ENCODE measurements around the gene MYMX. TPM values are rescaled to one million over a fixed set of nuclear protein-coding genes. Genes with fewer than 3 reads are reported as not detected.

MYMX gene
- total RNA-seq, 1 experiment from 2014 or later = 1.8 TPM

DNA sequence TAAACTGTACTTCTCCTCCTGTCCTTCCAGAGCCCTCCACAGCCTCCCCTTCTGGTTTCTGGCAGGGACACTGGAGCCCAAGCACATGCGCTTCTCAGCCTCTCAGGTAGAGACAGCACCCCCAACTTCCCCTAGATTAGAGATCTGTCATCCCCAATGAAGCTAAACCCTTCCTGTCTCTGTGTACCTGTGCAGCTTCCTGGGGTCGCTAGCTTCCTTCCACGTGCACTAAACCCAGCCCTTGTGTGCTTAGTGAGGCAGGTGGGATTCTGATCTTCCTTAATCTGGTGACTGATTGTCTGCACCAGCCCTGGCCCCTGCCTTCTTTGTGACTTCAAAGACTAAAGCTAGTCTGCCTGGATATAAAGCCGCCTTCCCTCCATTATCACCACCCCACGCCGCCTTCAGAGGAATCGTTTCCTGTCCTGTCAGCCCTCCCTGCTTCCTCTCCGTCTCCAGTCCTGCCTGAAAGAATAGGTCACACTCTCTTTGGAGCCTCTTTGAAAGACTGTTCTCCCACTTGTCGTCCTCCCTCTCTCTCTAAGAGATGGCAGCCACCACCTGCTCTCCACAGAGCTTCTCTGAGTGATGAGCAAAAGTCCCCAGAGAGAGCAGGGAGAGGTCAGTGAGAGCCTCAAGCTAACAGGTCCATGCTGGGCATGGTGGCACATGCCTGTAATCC lies 30.6 kb upstream of the MYMX start:
- ATAC-seq (no peak), DNase-seq (ENCODE audit: low read depth, low spot score) (no peak)
- in situ Hi-C loops (cut with HindIII; ENCODE audit: low pct_unique_long_range_greater_than_20kb, low sequenced_read_pairs) (no loop called here), intact Hi-C loops (cut with micrococcal nuclease; ENCODE audit: unreplicated experiment) (no loop called here)
- no TSS peak for BruUV-seq (replicated peaks)
- Histone ChIP-seq H3K9me3 (ENCODE audit: control insufficient read depth, insufficient read depth, low read depth, low read length) (no peaks in the 10 kb centered on the region), H3K4me1 (ENCODE audit: control insufficient read depth, insufficient read depth, low read length) (no peaks in the 10 kb centered on the region; the same call in 1 of the 2 replicates), H3K27ac (ENCODE audit: low read length) (0 out of 2 replicates have a peak overlapping the region, but pooled peaks have one; percentile 19), H3K27me3 (ENCODE audit: control insufficient read depth, insufficient read depth, low read length) (no peaks in the 10 kb centered on the region), H3K4me3 (ENCODE audit: low read depth in 2 of 2, low read length in 2 of 2) (no peak overlapping the region), H3K36me3 (ENCODE audit: control insufficient read depth, insufficient read depth, low read length) (no peaks in the 10 kb centered on the region)
- CTCF ChIA-PET = no interaction called here
- POLR2A ChIA-PET = interaction anchor here (0.6 kb wide), 1 partner anchor 35 kb away, joined by 5 read pairs; no protein-coding TSS in a partner anchor
- TF ChIP-seq POLR2AphosphoS5 (IDR thresholded peaks at IDR 0.05; ENCODE audit: low read depth, low read length) (no peak), TCF7L2 (IDR thresholded peaks at IDR 0.05; ENCODE audit: low read depth, low read length) (no peak), CTCF (IDR thresholded peaks at IDR 0.05) (no peak), SIN3A (IDR thresholded peaks at IDR 0.05; ENCODE audit: borderline replicate concordance, insufficient read depth, low read depth, low read length) (no peak), REST (IDR thresholded peaks at IDR 0.05; ENCODE audit: insufficient read depth in 1 of 2, low read depth in 2 of 2, low read length in 1 of 2) (no peak)

DNA sequence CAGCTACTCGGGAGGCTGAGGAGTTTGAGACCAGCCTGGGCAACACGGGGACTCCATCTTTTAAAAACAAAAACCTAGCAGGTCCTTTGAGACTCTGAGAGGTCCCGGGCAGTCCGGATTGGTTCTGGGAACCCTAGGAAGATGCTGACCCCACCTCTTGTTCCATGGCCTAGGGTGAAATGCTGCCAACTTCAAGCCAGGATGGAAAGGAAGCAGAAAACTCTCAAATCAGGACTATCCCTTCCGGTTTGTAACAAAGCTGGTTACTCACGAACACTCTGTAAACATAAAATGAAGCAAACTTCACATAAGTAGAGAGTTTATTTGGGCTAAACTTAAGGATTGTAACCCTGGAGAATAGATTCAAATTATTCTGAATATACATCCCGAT lies 30.1 kb upstream of the MYMX start:
- BruUV-seq (replicated peaks) = no TSS peak
- POLR2A ChIA-PET = no interaction called here
- in situ Hi-C loops (cut with HindIII; ENCODE audit: low pct_unique_long_range_greater_than_20kb, low sequenced_read_pairs) (no loop called here), intact Hi-C loops (cut with micrococcal nuclease; ENCODE audit: unreplicated experiment) (no loop called here)
- no peaks in the 10 kb centered on the region for H3K9me3 ChIP-seq (ENCODE audit: control insufficient read depth, insufficient read depth, low read depth, low read length)
- 0 out of 2 replicates have a peak overlapping the region, but pooled peaks have one; percentile 19 for H3K27ac ChIP-seq (ENCODE audit: low read length)
- DNase-seq (ENCODE audit: low read depth, low spot score) (no peak), ATAC-seq (no peak)
- CTCF ChIA-PET = no interaction called here
- H3K4me3 ChIP-seq (ENCODE audit: low read depth in 2 of 2, low read length in 2 of 2) = no peak overlapping the region
- TF ChIP-seq CTCF (IDR thresholded peaks at IDR 0.05) = no peak
- TF ChIP-seq SIN3A (IDR thresholded peaks at IDR 0.05; ENCODE audit: borderline replicate concordance, insufficient read depth, low read depth, low read length) = no peak
- TF ChIP-seq REST (IDR thresholded peaks at IDR 0.05; ENCODE audit: insufficient read depth in 1 of 2, low read depth in 2 of 2, low read length in 1 of 2) = no peak
- no peak for TF ChIP-seq POLR2AphosphoS5 (IDR thresholded peaks at IDR 0.05; ENCODE audit: low read depth, low read length)
- no peak for TF ChIP-seq TCF7L2 (IDR thresholded peaks at IDR 0.05; ENCODE audit: low read depth, low read length)
- H3K4me1 ChIP-seq (ENCODE audit: control insufficient read depth, insufficient read depth, low read length) = no peaks in the 10 kb centered on the region; the same call in 1 of the 2 replicates
- H3K36me3 ChIP-seq (ENCODE audit: control insufficient read depth, insufficient read depth, low read length) = no peaks in the 10 kb centered on the region
- H3K27me3 ChIP-seq (ENCODE audit: control insufficient read depth, insufficient read depth, low read length) = no peaks in the 10 kb centered on the region
